Endothelial cell of umbilical vein (primary cell): ENCODE results near the gene PTGDR2.

Experiments used
- EZH2 ChIP-seq: IDR thresholded peaks from 2 replicates; pipeline ENCODE4 v1.6.1; 2012; ENCODE audit warnings: borderline replicate concordance, low read depth, mild to moderate bottlenecking, moderate library complexity, low read length, inconsistent platforms; ENCODE audit not compliant: severe bottlenecking
- GATA2 ChIP-seq: IDR thresholded peaks from 2 replicates; pipeline ENCODE4 v1.7.0; 2011; ENCODE audit warnings: low read depth, mild to moderate bottlenecking, moderate library complexity, mixed read lengths, low read length; ENCODE audit not compliant: insufficient read length, insufficient read depth
- MYC ChIP-seq: IDR thresholded peaks from one replicate; pipeline ENCODE4 v1.6.1; 2011; ENCODE audit warnings: mild to moderate bottlenecking, low read depth, low read length
- POLR2A ChIP-seq: IDR thresholded peaks from 2 replicates; pipeline ENCODE4 v1.6.1; 2012; ENCODE audit warnings: low read depth, mild to moderate bottlenecking, control low read depth, low read length
- POLR2AphosphoS5 ChIP-seq: IDR thresholded peaks from 2 replicates; pipeline ENCODE4 v1.6.1; 2012; ENCODE audit warnings: low read depth, mild to moderate bottlenecking, control low read depth, low read length, moderate library complexity; ENCODE audit not compliant: insufficient read depth
- TF ChIP-seq, protein P1 (sequence below), 2 donors: IDR thresholded peaks; 1 replicate in 1 of 2; 2 replicates in 1 of 2; pipeline ENCODE4 v1.5.1; 2011; ENCODE audit warnings: low read length in 2 of 2, mild to moderate bottlenecking in 2 of 2, moderate library complexity in 2 of 2, control low read depth in 1 of 2, inconsistent platforms in 1 of 2, low read depth in 1 of 2; ENCODE audit not compliant: insufficient read depth in 1 of 2; ENCODE audit errors: extremely low read depth in 1 of 2
- TF ChIP-seq, protein P2 (sequence below): IDR thresholded peaks from 2 replicates; pipeline ENCODE4 v1.6.1; 2011; ENCODE audit not compliant: insufficient read depth, insufficient read length

DNA sequence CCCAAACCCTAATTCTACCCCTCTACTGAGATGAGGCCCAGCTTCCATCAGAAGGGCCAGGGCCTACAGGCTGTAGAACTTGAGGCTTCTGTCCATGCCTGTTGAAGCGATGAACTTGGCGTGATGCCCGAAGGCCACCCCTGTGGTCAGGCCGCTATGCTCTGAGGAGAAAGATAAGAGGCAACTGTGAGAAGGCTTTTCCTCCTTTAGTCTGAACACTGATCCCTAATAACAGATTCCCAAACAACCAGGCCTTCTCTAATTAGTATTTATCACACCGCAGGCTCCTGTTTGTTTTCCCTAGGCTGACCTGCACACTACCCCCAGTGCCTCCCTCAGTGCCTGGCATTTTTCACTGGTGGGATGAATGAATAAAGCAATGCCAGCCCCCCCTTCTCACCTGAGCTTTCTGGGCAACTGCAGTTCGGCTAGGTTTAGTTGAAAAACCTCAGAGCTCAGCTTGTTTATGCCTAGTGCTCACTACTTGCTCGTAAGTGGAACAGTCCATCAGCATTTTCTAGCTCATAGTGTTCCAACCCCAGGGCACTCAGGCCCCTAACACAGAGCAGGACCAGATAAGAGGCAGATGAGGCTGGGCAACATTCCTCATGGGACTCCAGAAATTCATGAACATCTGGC lies 35.5 kb upstream of the PTGDR2 start:
- TF ChIP-seq, protein P1, sequence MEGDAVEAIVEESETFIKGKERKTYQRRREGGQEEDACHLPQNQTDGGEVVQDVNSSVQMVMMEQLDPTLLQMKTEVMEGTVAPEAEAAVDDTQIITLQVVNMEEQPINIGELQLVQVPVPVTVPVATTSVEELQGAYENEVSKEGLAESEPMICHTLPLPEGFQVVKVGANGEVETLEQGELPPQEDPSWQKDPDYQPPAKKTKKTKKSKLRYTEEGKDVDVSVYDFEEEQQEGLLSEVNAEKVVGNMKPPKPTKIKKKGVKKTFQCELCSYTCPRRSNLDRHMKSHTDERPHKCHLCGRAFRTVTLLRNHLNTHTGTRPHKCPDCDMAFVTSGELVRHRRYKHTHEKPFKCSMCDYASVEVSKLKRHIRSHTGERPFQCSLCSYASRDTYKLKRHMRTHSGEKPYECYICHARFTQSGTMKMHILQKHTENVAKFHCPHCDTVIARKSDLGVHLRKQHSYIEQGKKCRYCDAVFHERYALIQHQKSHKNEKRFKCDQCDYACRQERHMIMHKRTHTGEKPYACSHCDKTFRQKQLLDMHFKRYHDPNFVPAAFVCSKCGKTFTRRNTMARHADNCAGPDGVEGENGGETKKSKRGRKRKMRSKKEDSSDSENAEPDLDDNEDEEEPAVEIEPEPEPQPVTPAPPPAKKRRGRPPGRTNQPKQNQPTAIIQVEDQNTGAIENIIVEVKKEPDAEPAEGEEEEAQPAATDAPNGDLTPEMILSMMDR (IDR thresholded peaks at IDR 0.05; ENCODE audit: extremely low read depth in 1 of 2, insufficient read depth in 1 of 2, low read depth in 1 of 2, low read length in 2 of 2), result no peak
- peak; percentile 38 for TF ChIP-seq POLR2AphosphoS5
- no peak for TF ChIP-seq EZH2
- TF ChIP-seq, protein P2, sequence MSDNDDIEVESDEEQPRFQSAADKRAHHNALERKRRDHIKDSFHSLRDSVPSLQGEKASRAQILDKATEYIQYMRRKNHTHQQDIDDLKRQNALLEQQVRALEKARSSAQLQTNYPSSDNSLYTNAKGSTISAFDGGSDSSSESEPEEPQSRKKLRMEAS, result no peak
- peak; percentile 74 for TF ChIP-seq GATA2
- no peak for TF ChIP-seq POLR2A
- no peak for TF ChIP-seq MYC
